ENCODE measurements around the gene KRT15. TPM values are rescaled to one million over a fixed set of nuclear protein-coding genes. Genes with fewer than 3 reads are reported as not detected.

The KRT15 gene
- total and polyA plus RNA-seq, 10 of the 15 experiments (the other 5 are each of a cell fraction or from before 2014, with no cell fraction given), result 0.06 to 0.17 TPM; not detected in 8

DNA sequence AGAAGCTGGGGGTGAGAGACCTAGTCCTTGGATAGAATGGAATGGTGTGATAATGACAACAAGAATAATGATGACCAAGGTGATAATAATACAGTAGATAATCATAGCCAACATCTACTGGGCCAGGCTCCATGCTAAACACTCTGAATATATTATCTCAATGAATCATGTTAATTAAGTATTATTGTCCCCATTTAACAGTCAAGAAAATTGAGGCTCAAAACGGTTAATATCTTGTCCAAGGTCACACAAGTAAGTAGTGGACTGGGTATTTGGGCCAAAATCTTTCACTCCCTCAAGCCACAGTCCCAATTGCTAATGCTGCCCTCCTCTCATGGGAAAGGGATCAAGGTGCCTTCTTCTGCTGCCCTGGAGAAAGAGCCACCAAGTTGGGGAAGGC lies 13.3 kb upstream of the KRT15 start:
- ChIA-PET POLR2A (no interaction called here), RAD21 (ENCODE audit: unreplicated experiment) (no interaction called here), CTCF (interaction anchor here (2.5 kb wide), 1 partner anchor 17 kb away, joined by 8 read pairs; no protein-coding TSS in a partner anchor), SMC1A (ENCODE audit: uncharacterized antibody, unreplicated experiment) (no interaction called here)
- WGBS (ENCODE audit: insufficient coverage, insufficient replicate concordance, low lambda C conversion rate, missing lambda C conversion rate), result 0% methylated on average over 1 of the region's 1 CpG
- DNase-seq (ENCODE audit: low read depth, low spot score) (no peak), FAIRE-seq (no peak), ATAC-seq (no peak)
- TF ChIP-seq YBX1 (IDR thresholded peaks at IDR 0.05) (no peak), RB1 (IDR thresholded peaks at IDR 0.05; ENCODE audit: borderline replicate concordance) (no peak), SUPT20H (IDR thresholded peaks at IDR 0.05; ENCODE audit: borderline replicate concordance, control insufficient read depth, low read depth, low read length) (no peak), BMI1 (IDR thresholded peaks at IDR 0.05; ENCODE audit: borderline replicate concordance) (no peak)
- Histone ChIP-seq H3K4me2 (ENCODE audit: control insufficient read depth, insufficient read depth) (no peak overlapping the region), H3K9ac (ENCODE audit: control insufficient read depth, insufficient read depth, low read length) (no peak overlapping the region), H3K36me3 (ENCODE audit: control insufficient read depth in 2 of 2, insufficient read depth in 2 of 2, low read length in 1 of 2) (no peaks in the 10 kb centered on the region), H2AFZ (ENCODE audit: control insufficient read depth, low read depth, low read length) (no peak overlapping the region), H4K20me1 (ENCODE audit: control insufficient read depth, insufficient read depth) (no peaks in the 10 kb centered on the region), H3K27me3 (replicated peaks in 1 of 2; ENCODE audit: control insufficient read depth in 2 of 2, insufficient read depth in 2 of 2, low read length in 1 of 2) (peaks cover 17 to 20% of the 10 kb centered on the region in 2 experiments), H3K4me1 (ENCODE audit: control insufficient read depth, insufficient read depth, low read length) (no peaks in the 10 kb centered on the region), H3K27ac (ENCODE audit: control insufficient read depth, insufficient read depth) (no peak overlapping the region), H3K4me3 (no peak overlapping the region), H3K9me3 (replicated peaks; ENCODE audit: control insufficient read depth, insufficient read depth, low read length) (no peaks in the 10 kb centered on the region; the same call in 2 of the 3 replicates), H3K79me2 (ENCODE audit: control insufficient read depth, insufficient read depth, low read length) (no peaks in the 10 kb centered on the region)
- in situ Hi-C loops (cut with MboI), result no loop called here
- intact Hi-C loops (cut with micrococcal nuclease; ENCODE audit: unreplicated experiment), result no loop called here
- no TSS peak for BruUV-seq (replicated peaks)

DNA sequence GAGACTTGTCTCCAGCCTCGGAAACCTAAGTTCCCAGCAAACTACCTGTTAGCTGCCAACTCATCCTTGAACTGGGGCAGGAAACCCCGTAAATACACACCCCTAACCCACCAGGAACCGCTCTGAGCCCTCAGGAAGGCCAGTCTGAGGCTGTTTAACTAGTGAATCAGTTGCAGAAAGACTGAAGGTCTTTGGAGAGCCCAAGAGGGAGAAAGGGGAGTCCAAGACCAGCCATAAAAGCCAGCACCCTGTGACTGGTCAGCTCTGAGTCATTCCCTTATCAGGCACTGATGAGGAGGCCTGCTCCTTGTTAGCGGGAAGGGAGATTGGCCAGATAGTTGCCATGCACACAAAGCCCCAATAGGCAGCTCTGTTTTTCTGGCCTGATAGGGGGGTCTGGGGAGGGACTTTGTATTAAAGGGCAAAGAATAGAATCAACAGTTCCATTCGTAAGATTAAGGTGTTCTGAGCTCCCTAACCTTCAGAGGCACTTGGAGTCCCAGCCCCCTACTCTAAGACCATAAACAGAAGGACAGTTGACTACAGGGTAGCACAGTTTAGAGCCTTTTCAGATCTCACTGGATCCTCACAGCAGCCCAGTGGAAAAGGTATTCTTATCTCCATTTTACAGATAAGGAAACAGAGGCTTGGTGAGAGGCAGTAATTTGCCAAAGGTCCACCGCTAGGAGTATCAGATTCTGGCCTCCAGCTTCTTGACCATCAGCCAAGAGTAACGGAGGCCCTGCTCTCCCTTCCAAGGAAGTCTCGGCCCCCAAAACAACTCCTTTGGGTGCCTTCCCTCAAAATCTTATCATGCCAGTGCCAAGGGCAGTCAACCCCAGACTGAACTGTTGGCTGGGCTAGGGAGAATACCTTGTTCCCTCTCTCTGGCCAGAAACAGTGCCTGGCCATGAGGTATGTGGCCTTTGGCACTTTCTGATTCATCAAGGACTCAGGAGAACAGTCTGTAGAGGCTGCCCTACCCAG lies 11.7 kb upstream of the KRT15 start:
- 5% methylated on average over 8 of the region's 8 CpGs for WGBS (ENCODE audit: insufficient coverage, insufficient replicate concordance, low lambda C conversion rate, missing lambda C conversion rate)
- FAIRE-seq, result no peak
- Histone ChIP-seq H3K4me2 (ENCODE audit: control insufficient read depth, insufficient read depth) (no peak overlapping the region), H3K9ac (ENCODE audit: control insufficient read depth, insufficient read depth, low read length) (no peak overlapping the region), H3K9me3 (replicated peaks; ENCODE audit: control insufficient read depth, insufficient read depth, low read length) (no peaks in the 10 kb centered on the region; the same call in 2 of the 3 replicates), H3K4me1 (ENCODE audit: control insufficient read depth, insufficient read depth, low read length) (no peaks in the 10 kb centered on the region), H3K36me3 (ENCODE audit: control insufficient read depth in 2 of 2, insufficient read depth in 2 of 2, low read length in 1 of 2) (no peaks in the 10 kb centered on the region), H4K20me1 (ENCODE audit: control insufficient read depth, insufficient read depth) (no peaks in the 10 kb centered on the region), H3K4me3 (no peak overlapping the region), H3K27me3 (replicated peaks in 1 of 2; ENCODE audit: control insufficient read depth in 2 of 2, insufficient read depth in 2 of 2, low read length in 1 of 2) (peaks cover 18 to 20% of the 10 kb centered on the region in 2 experiments), H2AFZ (ENCODE audit: control insufficient read depth, low read depth, low read length) (no peak overlapping the region), H3K79me2 (ENCODE audit: control insufficient read depth, insufficient read depth, low read length) (no peaks in the 10 kb centered on the region), H3K27ac (ENCODE audit: control insufficient read depth, insufficient read depth) (no peak overlapping the region)
- intact Hi-C loops (cut with micrococcal nuclease; ENCODE audit: unreplicated experiment), result no loop called here
- ChIA-PET RAD21 (ENCODE audit: unreplicated experiment) (no interaction called here), SMC1A (ENCODE audit: uncharacterized antibody, unreplicated experiment) (no interaction called here), CTCF (no interaction called here), POLR2A (no interaction called here)
- DNase-seq (ENCODE audit: low read depth, low spot score), result no peak
- TF ChIP-seq CHD4 (IDR thresholded peaks at IDR 0.05), result no peak
- TF ChIP-seq STAT3 (IDR thresholded peaks at IDR 0.05; ENCODE audit: low read depth, low read length), result no peak
- no peak for TF ChIP-seq ZBTB4 (CRISPR knock-in tag; IDR thresholded peaks at IDR 0.05)
- TF ChIP-seq, protein P1, sequence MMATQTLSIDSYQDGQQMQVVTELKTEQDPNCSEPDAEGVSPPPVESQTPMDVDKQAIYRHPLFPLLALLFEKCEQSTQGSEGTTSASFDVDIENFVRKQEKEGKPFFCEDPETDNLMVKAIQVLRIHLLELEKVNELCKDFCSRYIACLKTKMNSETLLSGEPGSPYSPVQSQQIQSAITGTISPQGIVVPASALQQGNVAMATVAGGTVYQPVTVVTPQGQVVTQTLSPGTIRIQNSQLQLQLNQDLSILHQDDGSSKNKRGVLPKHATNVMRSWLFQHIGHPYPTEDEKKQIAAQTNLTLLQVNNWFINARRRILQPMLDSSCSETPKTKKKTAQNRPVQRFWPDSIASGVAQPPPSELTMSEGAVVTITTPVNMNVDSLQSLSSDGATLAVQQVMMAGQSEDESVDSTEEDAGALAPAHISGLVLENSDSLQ (IDR thresholded peaks at IDR 0.05), result no peak
- TF ChIP-seq, protein P2, sequence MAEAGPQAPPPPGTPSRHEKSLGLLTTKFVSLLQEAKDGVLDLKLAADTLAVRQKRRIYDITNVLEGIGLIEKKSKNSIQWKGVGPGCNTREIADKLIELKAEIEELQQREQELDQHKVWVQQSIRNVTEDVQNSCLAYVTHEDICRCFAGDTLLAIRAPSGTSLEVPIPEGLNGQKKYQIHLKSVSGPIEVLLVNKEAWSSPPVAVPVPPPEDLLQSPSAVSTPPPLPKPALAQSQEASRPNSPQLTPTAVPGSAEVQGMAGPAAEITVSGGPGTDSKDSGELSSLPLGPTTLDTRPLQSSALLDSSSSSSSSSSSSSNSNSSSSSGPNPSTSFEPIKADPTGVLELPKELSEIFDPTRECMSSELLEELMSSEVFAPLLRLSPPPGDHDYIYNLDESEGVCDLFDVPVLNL (IDR thresholded peaks at IDR 0.05; ENCODE audit: low read depth, low read length), result no peak
- TF ChIP-seq SMC3 (IDR thresholded peaks at IDR 0.05; ENCODE audit: borderline replicate concordance, low read length), result no peak
- no peak for TF ChIP-seq EGR1 (IDR thresholded peaks at IDR 0.05; ENCODE audit: borderline replicate concordance in 1 of 2, low read depth in 2 of 2, low read length in 2 of 2)
- in situ Hi-C loops (cut with MboI), result no loop called here
- no peak for ATAC-seq
- no TSS peak for BruUV-seq (replicated peaks)

Data from GM12878 (cell line).